Progenitor cell of endocrine pancreas (in vitro differentiated cells): ENCODE data around the gene MPP1. TPM values are rescaled to one million over a fixed set of nuclear protein-coding genes. Genes with fewer than 3 reads are reported as not detected.

Experiments
- DNase-seq: peaks from one replicate; pipeline ENCODE4 v3.0.0; 2021; ENCODE audit warnings: low spot score; ENCODE audit not compliant: unreplicated experiment
- H3K27ac Mint-ChIP-seq: 2 replicates; pipeline ENCODE4 v1.8.0; 2021; ENCODE audit warnings: mild to moderate bottlenecking, moderate library complexity, mixed read lengths
- H3K27me3 Mint-ChIP-seq: 2 replicates; pipeline ENCODE4 v1.8.0; 2021; ENCODE audit warnings: mixed read lengths
- H3K36me3 Mint-ChIP-seq: 2 replicates; pipeline ENCODE4 v1.8.0; 2022; ENCODE audit warnings: mixed read lengths; ENCODE audit not compliant: insufficient read depth
- H3K4me1 Mint-ChIP-seq: 2 replicates; pipeline ENCODE4 v1.8.0; 2021; ENCODE audit warnings: low read depth, mixed read lengths
- H3K4me3 Mint-ChIP-seq: 2 replicates; pipeline ENCODE4 v1.8.0; 2021; ENCODE audit warnings: low read depth, mild to moderate bottlenecking, moderate library complexity, mixed read lengths
- H3K9me3 Mint-ChIP-seq: 2 replicates; pipeline ENCODE4 v1.8.0; 2021; ENCODE audit warnings: low read depth, mixed read lengths
- CTCF ChIP-seq: fragments of 200-600 bp; sonication (generic); IDR thresholded peaks from one replicate; pipeline ENCODE4 v1.5.0; 2021; ENCODE audit warnings: antibody characterized with exemption, mild to moderate bottlenecking; ENCODE audit not compliant: unreplicated experiment
- long read RNA-seq: library from polyadenylated mRNA; unstranded; transcript quantifications from one replicate; pipeline ENCODE4 v2.0.0, GENCODE V29; 2020
- total RNA-seq: library from RNA; stranded (reverse); gene quantifications from 2 replicates; pipeline ENCODE4 v1.2.1, GENCODE V29; 2021

Gene MPP1
- total RNA-seq, result 4.9 and 6.3 TPM in 2 replicates
- long read RNA-seq, transcript MPP1-202 (12 exons, 2,042 nt), result major isoform, 15 of 24 reads
- long read RNA-seq, partial matches to known transcripts, result 2 of 24 reads
- long read RNA-seq, other reads (novel, unspliced or antisense), result 5 of 24 reads

GRCh38 chrX:154804957-154805695 lies at the start of gene MPP1:
Gene MPP1 (minus strand): TSS chrX:154805485. CDS start chrX:154805373, 112 bp downstream.
- no peak within 1 kb of the TSS for H3K27ac Mint-ChIP-seq
- H3K4me3 Mint-ChIP-seq, result peak within 1 kb of the TSS; percentile 76
- TF ChIP-seq CTCF, result no peak
- peaks cover 16% of the 10 kb centered on the region for H3K9me3 Mint-ChIP-seq
- peaks cover 5% of the 10 kb centered on the region for H3K4me1 Mint-ChIP-seq
- H3K27me3 Mint-ChIP-seq, result peaks cover 21% of the 10 kb centered on the region
- no peaks in the 10 kb centered on the region for H3K36me3 Mint-ChIP-seq
- peak; percentile 47 for DNase-seq

GRCh38 chrX:154850957-154851611 lies 45.8 kb upstream of the MPP1 start:
- H3K9me3 Mint-ChIP-seq, result peaks cover 25% of the 10 kb centered on the region
- H3K4me3 Mint-ChIP-seq, result no peak overlapping the region
- H3K27me3 Mint-ChIP-seq, result no peaks in the 10 kb centered on the region
- DNase-seq, result no peak
- TF ChIP-seq CTCF, result no peak
- H3K36me3 Mint-ChIP-seq, result peaks cover 2% of the 10 kb centered on the region
- no peaks in the 10 kb centered on the region for H3K4me1 Mint-ChIP-seq
- H3K27ac Mint-ChIP-seq, result no peak overlapping the region

- Mint-ChIP-seq H3K4me3 (no peak overlapping the region), H3K4me1 (no peaks in the 10 kb centered on the region), H3K9me3 (peaks cover 17% of the 10 kb centered on the region), H3K36me3 (no peaks in the 10 kb centered on the region), H3K27me3 (no peaks in the 10 kb centered on the region), H3K27ac (no peak overlapping the region)
- no peak for DNase-seq
- peak; percentile 47 for TF ChIP-seq CTCF
Observed at GRCh38 chrX:154840856-154841255, 35.6 kb upstream of the MPP1 start.

- no peaks in the 10 kb centered on the region for H3K4me1 Mint-ChIP-seq
- no peak overlapping the region for H3K27ac Mint-ChIP-seq
- H3K4me3 Mint-ChIP-seq, result no peak overlapping the region
- no peaks in the 10 kb centered on the region for H3K27me3 Mint-ChIP-seq
- TF ChIP-seq CTCF, result no peak
- DNase-seq, result no peak
- no peaks in the 10 kb centered on the region for H3K36me3 Mint-ChIP-seq
- H3K9me3 Mint-ChIP-seq, result peaks cover 19% of the 10 kb centered on the region
Observed at GRCh38 chrX:154836163-154836562, 30.9 kb upstream of the MPP1 start.

GRCh38 chrX:154834562-154834961 lies 29.3 kb upstream of the MPP1 start, which contains the start of gene SMIM9:
Gene SMIM9 (minus strand): TSS chrX:154834662. CDS start chrX:154830856, 3,806 bp downstream.
- H3K4me1 Mint-ChIP-seq, result no peaks in the 10 kb centered on the region
- DNase-seq, result no peak
- peaks cover 20% of the 10 kb centered on the region for H3K9me3 Mint-ChIP-seq
- H3K27me3 Mint-ChIP-seq, result no peaks in the 10 kb centered on the region
- H3K4me3 Mint-ChIP-seq, result no peak within 1 kb of the TSS
- no peak for TF ChIP-seq CTCF
- H3K27ac Mint-ChIP-seq, result no peak within 1 kb of the TSS
- no peaks in the 10 kb centered on the region for H3K36me3 Mint-ChIP-seq
